ENCODE data around the gene SPOCK1.

Gene SPOCK1

DNA sequence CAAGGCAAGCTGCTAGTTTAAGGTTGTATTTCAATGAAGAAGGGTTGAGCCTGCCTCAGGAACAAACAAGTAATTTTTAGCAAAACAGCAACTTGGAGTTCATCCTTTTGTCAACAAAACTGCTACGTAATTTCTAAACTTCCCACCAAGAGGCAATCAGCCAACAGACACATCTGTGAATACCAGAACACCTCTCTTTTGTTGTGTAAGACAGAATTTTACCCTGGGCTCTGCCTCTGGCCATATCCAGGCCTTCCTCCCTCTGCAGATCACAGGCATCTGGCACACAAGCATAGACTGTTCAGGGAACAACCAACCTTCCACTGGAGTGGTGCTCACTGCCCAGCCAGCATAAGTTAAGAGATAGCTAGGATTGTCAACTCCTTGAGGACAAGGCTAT lies 409.0 kb downstream of the SPOCK1 start:
- DNase-seq, result no peak

DNA sequence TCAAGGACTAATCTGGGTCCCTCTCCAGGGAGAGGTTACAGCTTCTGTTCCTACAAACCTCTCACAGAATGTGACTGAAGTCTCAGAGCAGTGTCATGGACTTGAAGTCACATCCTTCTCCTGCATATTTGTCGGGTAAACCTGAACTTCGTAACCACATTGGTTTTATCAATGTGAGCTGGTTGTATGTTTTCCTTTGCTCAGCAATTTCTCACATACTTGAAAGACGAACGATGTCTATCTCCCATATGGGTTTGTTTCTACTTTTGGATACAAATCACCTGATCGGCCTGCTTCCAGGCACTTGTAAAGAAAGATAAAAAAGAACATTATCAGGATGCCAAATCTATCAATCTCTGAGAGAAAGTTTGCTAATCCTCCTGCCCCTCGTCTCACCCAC lies 411.0 kb downstream of the SPOCK1 start:
- DNase-seq, result no peak

DNA sequence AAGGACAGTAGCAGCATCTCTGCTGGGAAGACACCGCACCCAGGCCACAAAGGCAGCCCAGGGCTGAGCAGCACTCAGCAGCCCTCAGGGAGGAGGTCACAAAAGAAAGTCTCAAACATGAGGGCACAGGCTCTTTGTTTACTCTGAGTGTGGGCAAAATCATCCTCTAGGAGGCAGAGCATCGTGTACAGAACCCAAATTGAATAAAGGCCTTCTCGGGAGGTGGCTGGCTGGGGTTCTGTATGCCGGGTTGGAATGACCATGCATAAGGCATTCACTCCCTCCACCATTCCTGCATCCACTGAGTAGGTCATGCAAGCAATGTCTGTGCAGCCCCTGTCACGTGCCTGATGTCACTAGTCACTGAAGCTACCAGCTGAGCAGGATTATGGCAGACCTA lies 412.8 kb downstream of the SPOCK1 start:
- no peak for DNase-seq

DNA sequence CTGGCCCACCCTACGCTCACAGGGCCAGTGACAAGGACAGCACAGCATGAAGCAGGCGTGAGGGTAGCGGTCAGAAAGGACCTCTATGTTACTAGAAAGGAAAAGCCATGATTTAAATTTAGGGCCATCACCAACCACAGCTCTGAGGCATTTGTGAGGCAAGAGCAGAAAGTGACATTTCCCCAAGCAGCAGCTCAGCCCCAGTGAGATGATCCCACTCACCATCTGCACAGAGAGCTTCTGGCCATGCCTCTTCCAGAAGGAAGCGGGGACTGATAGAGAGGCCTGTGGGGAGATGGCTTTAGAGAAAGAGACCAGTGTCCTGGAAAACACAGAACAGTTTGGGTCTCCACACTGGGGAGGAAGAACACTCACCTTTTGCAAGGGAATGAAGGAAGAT lies 413.9 kb downstream of the SPOCK1 start:
- DNase-seq, result no peak

DNA sequence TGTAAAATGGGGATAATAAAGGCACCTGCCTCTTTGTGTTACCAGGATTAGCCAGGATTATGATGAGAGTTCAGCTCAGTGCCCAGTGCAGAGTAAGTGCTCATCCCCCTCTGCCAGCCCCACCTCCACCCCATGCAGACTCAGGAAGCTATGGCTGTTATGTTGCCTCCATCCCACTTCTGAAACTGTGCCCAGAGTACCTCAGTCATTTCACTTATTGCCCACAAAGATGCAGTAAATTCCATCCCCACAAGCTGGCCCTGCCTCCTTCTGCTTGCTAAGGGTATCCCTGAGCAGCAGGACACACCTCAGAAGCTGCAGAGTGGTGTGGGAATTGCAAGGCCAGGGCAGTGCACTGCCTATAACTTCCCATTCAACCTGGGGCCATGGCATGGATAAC lies 415.1 kb downstream of the SPOCK1 start:
- no peak for DNase-seq

DNA sequence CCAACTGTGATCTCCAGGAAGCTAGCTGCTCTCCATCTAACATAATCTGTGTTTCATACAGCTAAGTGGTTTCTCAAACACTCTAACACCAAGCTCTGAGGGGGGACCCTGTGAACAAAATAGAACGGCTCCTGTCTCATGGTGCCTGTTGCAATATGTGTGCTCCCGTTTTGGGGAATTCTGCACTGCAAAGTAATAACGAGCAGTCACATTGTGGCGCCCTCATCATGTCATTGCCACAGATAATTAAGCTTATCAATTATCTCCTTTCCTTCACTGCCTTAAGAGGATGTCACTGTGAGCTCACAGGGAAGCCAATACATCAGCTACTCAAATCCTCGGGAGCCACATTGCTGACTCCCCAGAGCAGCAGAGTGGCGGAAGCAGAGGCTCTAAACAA lies 416.2 kb downstream of the SPOCK1 start:
- DNase-seq, result no peak

GRCh38 chr5:137078171-137078665 lies 420.9 kb downstream of the SPOCK1 start:
- peak; percentile 46 for DNase-seq

DNA sequence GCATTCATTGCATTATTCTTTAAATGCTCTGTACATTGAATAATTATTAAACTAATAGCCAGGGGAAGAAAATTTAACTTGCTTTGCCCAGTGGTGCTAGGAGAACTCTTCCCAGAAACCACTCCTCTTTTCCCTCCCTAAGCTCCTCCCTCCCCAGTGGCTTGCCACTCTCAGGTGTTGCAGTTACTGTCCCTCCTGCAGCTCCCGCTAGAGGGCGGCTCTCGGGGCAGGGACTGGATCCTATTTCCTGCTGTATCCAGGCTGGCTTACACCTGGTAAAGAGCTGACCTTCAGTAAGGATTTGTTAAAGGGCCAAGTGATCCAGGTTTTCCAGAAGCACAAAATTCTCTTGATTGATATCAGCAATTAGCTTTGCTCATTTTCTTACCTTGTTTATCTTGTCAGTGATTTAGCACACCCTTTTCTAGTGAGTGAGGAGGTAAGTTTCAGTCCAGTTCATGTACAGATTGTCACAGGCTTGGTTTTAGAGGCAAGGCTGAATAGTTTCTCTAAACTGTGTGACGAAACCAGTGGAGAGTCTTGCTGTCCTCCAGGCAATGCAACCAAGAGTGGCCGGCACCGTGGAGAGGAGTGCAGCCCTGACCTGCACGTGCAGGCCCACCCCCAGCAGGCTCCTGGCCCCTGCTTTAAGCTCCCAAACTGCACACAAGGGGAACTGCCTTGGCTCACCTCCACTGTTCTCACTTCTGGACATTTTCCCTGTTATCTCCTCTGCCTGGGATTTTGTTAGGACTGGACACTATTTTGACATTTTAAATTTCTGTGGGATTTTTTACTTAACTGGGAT lies 423.8 kb downstream of the SPOCK1 start:
- peak; percentile 73 for DNase-seq

DNA sequence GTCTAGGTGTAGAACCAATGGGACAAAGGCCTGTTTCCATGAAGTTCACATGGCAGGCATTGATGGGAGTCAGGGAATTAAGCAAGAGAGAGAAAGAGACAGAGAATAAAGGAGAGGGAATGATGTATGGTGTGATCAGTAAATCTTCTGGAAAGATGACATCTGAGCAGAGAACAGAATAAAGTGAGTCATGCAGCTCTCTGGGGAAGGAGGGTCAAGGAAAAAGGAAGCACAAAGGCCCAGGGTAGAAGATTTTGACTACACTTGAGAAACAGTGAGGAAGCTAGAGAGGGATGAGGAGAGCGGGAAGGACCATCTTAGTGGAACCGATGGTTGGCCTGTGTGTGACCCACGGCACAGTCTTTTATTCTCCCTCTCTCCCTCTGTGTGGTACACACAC lies 425.9 kb downstream of the SPOCK1 start:
- no peak for DNase-seq

- no peak for DNase-seq
These were observed 426.6 kb downstream of the SPOCK1 start for GRCh38 chr5:137072361-137073115.

DNA sequence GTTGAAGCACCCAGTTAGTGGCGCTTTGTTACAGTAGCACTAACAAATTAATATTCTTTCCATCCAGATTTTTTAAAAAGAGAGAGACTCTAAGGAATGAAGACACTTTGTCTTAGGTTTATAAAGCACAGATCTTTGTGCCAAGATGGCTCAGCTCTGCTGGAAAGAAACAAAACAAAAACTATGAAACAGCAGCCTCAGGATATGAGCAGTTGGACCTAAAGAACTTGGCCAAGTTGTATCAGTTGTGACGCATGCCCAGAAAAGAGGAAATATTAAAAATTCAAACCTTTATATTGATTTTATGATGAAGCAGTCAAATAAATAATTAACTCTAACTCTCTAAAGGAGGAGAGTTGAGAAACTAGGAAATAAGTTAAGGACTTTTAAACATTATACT lies 427.2 kb downstream of the SPOCK1 start:
- DNase-seq, result no peak

DNA sequence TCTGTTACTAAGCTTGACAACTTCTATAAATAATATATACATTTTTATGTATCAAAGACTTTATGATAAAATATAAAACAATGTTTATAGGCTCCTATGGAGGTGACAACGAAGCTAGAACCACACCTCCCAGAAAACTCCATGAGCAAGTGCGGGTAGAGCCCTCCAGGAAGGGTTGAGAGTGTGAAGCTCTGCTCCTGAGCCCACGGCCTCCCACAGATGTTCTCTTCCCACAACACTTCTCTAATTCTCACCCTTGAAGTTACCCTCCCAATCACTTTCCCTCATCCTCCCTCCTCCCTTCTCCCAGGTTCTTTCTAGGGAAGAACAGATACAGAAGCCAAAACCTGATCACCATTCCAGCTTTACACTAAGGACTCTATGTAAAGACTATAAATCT lies 427.6 kb downstream of the SPOCK1 start:
- no peak for DNase-seq

- no peak for DNase-seq
These were observed 428.6 kb downstream of the SPOCK1 start for GRCh38 chr5:137070521-137070920.

GRCh38 chr5:137069358-137069757 lies 429.8 kb downstream of the SPOCK1 start:
- DNase-seq, result no peak

DNA sequence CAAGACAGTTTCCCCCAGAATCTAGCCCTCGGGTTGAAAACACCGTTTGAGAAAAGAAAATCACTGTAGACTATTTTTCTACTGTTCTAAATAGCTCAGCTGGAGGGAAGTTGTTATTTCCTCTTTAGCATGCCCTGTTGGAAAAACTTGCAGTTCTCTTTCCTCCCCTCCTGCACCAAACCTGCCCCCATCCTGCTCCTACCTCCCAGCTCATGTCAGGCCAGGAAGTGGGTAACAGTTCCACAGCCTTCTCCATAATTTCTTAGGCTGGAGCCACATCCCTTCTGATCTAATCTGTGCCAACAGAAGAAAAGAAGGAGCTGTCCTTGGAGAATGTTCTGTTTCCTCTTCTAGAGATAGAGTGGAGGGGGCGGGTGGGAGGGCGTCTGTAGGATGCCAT lies 437.7 kb downstream of the SPOCK1 start:
- DNase-seq, result no peak

DNA sequence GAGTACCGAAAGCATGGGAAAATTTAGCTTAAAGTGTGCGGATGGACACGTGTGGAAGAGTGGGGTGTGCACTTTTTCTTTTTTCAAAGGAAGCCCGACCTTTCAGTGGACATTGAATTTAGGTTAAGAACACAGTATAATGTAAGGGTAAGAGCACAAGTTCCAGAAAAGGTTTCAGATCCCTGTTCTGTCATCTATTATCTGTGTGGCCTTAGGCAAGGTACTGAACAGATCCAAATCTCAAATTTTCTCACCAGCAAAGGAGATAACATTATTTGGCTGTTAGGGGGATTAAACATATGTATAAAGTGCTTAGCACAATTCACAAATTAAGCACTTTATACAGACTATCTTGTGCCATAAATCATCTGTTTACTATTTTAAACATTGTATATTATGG lies 441.0 kb downstream of the SPOCK1 start:
- DNase-seq, result no peak

- no peak for DNase-seq
These were observed 442.4 kb downstream of the SPOCK1 start for GRCh38 chr5:137056676-137057075.

DNA sequence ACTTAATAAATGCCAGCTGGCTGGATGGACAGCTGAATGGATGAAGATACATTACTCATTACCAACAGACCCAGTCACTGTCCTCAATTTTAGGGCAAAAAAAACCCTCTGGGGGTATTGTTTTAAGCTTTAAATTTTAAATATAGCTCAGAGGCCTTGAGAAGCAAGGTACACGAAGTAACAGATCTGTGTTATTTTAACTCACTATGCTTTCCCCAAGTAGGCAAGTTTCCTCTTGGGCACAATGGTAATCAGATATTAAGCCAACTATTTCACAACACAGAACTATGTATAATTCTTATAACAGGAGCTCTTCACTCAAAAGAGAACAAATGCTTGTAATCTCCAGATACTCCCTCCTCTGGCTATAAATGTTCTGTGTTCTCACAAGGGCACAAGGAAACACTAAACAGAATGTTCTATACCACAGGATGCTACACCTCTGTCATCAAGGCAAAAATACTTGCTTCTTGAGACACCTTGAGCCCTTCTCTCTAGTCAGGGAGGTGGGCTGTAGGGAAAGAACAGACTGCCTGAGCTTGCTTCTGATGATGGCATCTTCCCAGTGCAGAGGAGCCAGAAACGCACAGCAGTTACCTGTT lies 443.8 kb downstream of the SPOCK1 start:
- no peak for DNase-seq

GRCh38 chr5:137054792-137055191 lies 444.3 kb downstream of the SPOCK1 start:
- DNase-seq, result no peak

DNA sequence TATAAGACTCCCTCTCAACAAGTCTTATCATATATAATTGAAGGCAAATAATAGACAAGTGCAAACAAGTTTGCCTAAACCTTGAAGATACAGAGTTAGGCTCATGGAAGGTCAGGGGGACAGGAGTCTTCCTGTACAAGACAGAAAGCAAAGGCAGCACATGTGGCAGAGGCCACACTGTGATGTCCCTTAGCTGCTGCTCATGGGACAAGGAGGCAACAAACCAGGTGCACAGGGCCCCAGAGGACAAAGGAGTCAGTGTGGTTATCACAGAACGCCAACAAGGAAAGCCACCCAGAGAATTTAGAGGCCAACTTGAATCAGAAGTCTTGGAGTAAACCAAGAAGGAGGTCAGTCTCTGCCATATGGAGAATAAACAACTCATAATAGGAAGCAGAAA lies 444.8 kb downstream of the SPOCK1 start:
- no peak for DNase-seq

DNA sequence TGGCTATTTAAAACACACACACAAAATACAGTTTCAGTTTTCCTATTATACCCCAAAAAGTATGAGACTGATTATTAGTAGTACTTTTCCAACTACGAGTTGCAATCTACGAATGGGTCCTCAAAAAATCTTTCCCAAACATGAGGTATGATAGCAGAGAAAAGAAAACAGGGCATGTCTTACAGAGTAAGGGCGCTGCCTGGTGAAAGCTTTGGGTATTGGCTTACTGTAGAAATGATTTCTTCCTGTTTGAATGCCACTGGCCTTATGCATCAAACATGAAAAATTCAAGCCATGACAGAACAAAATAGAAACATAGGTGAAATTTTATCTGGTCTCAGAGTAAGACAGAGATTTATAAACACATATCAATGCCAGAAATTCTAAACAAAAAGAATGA lies 448.0 kb downstream of the SPOCK1 start:
- DNase-seq, result no peak

- DNase-seq, result no peak
These were observed 458.3 kb downstream of the SPOCK1 start for GRCh38 chr5:137040641-137041340.

DNA sequence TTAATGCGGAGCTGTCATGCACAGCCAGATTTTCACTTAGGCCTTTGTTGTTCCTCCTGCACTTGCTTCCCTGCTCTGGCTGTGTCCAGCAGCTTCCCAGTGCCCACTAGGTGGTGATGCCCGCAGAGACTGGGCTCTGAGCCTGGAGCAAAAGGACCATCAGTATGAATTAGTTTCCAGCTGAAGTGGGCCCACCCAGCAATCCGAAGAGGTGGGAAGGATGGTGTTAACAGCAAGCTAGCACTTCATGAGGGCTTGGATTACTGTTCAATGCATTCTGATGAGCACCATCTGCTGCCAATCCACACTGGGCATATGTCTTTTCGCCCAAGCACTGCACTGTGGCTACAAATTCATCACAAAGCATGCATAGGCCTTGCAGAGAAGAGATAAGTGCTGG lies 459.1 kb downstream of the SPOCK1 start:
- DNase-seq, result no peak

Data from NCI-H510A treated with DMSO at 0.1 percent for 48 hours (cell line).